Hepatocyte (in vitro differentiated cells): ENCODE measurements around the gene RUVBL2.
"Not testable (repeated sequence)": the region's sequence is repeated elsewhere in the genome, so short reads cannot be mapped to it uniquely, and the experiment has no call there.

Source experiments
- EZH2 ChIP-seq: fragments of 200-600 bp; sonication (generic); IDR thresholded peaks from 2 replicates; pipeline ENCODE4 v1.6.1; 2016; ENCODE audit warnings: antibody characterized with exemption, mild to moderate bottlenecking, borderline replicate concordance
- TF ChIP-seq, protein P1 (sequence below): fragments of 200-600 bp; sonication (generic); IDR thresholded peaks from 2 replicates; pipeline ENCODE4 v1.5.1; 2016; ENCODE audit warnings: antibody characterized with exemption, mild to moderate bottlenecking; ENCODE audit not compliant: poor library complexity

- TF ChIP-seq, protein P1, sequence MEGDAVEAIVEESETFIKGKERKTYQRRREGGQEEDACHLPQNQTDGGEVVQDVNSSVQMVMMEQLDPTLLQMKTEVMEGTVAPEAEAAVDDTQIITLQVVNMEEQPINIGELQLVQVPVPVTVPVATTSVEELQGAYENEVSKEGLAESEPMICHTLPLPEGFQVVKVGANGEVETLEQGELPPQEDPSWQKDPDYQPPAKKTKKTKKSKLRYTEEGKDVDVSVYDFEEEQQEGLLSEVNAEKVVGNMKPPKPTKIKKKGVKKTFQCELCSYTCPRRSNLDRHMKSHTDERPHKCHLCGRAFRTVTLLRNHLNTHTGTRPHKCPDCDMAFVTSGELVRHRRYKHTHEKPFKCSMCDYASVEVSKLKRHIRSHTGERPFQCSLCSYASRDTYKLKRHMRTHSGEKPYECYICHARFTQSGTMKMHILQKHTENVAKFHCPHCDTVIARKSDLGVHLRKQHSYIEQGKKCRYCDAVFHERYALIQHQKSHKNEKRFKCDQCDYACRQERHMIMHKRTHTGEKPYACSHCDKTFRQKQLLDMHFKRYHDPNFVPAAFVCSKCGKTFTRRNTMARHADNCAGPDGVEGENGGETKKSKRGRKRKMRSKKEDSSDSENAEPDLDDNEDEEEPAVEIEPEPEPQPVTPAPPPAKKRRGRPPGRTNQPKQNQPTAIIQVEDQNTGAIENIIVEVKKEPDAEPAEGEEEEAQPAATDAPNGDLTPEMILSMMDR, result not testable (repeated sequence)
- TF ChIP-seq EZH2, result not testable (repeated sequence)
Measured at GRCh38 chr19:49043548-49043947, 49.9 kb downstream of the RUVBL2 start, which contains the start of gene CGB5.
